NCI-H2107 (cell line): ENCODE results near the gene PTPRN2.

Experiments used
- DNase-seq: peaks from one replicate; lab custom pipeline; 2025; lab: John Stamatoyannopoulos, UW

Gene PTPRN2

DNA sequence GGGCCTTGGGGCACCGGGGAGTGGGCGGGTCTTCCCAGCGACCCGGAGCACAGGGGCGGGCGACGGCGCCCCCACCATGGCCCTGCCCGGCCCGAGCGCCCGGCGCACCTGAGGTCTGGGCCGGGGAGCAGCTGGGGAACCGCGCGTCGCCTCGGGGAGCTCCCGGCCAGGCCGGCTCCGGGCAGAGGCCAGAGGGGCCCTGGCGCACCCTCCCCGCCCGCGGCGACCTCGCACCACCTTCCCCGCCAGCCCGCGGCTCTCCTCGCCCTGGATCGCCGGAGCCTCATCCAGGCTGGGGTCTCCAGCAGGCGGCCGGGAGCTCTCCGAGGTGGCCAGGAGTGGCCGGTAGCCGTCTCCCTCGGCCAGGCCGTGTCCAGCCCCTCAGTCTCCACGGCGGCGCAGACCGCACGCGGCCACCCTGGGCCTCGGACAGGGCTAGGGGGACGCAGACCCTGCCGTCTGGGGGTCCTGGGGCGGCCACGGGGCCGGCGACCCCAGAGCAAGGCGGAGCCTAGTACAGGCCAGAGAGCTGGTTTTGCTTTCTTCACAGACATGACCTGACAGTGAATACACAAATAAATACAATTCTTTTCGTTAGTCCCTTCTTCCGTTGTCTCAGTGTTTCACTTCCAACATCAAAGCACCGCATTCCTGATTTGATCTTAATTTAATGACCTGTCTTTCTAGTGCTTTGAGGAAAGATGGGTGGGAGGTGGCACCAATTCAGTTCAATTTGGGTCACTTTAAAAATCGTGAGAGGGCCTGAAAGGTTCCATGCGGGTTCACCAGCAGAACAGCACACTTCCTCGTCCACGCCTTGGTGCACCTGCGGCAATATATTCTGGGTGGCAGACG, 893.9 kb downstream of the PTPRN2 start:
- no peak for DNase-seq

DNA sequence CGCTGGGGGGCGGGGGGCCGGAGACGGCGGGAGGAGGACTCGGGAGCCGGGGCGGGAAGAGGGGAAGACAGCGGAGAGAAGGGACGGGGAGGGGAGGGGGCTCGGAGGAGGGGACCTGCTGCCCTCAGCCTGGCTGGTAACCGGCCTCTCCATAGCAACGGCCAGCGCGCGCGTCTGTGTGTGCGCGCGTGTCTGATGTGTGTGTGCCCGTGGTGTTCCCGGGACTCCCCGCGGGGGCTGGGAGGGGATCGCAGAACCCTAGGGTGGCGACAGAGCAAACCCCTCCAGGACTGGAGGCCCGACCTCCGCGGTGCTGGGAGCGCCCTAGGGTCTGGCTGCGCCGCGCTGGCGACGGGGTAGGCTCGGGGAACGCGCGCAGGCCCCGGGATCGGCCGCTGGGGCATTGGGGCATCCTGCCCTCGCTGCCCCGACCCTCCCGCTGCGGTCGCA, 894.5 kb downstream of the PTPRN2 start:
- no peak for DNase-seq

DNA sequence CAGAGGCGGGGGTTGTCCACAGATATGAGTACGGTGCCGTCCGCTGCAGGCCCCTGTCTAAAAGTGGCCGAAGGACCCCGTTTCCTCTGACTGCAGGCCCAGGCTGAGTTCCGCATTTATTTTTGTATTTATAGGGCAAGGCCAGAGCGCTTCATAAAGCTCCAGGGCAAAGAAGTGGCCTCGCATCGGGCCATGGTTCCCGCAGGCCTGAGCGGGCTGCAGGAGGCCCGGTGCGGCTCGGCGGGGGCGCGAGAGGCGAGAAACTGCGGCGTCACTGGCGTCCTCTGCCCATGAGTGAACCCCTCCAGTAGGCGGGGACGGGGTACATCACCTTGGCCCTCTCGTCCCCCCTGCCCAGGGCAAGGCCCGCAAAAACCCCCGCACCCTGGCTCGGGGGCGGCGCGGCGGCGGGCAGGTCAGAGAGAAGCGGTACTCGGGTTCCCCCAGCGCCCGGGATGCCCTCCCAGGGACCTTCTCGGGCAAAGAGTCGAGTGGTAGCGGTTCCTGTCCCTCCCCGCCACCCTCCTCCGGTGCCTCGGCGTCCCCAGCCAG, 895.1 kb downstream of the PTPRN2 start:
- no peak for DNase-seq

DNA sequence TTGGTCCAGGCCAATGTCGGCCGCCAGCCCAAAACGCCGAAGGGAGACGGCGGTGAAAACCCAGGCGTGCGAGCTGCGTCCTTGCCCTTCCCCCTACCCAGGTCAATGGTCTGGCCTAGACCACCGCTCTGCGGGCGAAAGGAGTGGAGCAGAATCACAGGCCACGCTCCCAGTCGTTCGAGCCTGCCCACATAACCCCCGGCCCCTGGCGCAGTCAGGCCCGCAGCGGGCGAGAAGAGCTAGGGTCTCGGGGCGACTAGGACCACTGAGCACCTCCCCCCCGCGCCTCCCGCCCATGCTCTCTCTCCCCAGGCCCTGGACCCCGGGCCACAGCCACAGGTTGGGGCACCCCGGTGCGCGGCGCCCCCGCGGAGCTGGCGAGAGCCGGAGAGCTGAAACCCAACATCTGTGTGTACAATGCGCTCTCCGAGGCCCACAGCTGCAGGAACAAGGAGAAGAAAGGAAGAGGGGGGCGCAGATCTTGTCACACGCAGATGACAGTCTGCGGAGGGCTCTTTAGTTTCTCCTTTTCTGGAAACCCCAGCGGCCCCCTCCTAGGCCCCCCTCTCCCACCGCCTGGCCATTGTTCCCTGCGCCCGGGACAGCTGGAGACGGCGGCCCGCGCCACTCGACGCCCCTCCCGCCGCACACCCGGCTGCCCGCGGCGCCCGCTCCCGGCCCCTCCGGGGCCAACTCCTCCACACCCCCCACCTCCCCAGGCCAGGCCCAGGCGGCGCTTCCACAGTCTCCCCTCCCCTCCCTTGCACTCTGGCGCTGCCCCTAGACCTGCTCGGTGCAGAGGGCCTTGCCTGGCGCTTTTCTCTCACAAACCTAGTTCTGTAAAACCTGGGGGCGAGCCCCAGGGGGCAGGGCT, 895.8 kb downstream of the PTPRN2 start:
- no peak for DNase-seq

DNA sequence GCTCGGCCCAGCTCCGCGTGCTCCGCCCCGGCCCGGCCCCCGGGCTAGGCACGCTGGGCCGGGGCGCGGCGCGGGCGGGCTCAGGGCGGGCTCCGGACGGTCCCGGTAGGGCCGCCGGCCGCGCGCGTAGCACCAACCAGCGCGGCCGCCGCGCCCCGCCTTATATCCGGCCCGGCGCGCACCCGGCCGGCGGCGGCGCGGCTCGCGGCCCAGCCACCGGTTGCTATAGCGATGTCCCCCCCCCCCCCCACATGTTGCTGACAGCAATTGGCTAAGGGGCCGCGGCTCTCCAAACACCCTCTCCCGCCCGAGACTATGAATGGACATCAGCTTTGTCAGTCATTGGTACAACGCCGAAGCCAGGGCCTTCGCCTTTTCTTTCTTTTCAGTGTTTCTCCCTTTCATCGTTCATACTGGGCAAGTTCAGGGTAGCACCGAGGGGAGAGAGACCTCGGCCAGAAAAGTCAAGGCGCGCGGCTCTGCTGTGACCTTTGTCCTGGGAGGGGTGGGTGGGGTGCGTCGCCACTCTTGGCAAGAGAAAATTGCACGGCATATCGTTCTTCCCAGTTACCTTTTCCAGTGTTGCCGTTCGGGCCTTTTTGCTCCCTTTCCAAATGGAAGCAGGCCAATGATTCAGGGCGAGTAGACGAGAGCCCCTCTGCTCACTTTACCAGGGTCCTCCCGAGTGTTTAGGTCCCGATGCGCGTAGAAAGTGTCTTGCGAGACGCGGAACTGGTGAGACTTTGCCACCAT, 896.6 kb downstream of the PTPRN2 start:
- DNase-seq: no peak

DNA sequence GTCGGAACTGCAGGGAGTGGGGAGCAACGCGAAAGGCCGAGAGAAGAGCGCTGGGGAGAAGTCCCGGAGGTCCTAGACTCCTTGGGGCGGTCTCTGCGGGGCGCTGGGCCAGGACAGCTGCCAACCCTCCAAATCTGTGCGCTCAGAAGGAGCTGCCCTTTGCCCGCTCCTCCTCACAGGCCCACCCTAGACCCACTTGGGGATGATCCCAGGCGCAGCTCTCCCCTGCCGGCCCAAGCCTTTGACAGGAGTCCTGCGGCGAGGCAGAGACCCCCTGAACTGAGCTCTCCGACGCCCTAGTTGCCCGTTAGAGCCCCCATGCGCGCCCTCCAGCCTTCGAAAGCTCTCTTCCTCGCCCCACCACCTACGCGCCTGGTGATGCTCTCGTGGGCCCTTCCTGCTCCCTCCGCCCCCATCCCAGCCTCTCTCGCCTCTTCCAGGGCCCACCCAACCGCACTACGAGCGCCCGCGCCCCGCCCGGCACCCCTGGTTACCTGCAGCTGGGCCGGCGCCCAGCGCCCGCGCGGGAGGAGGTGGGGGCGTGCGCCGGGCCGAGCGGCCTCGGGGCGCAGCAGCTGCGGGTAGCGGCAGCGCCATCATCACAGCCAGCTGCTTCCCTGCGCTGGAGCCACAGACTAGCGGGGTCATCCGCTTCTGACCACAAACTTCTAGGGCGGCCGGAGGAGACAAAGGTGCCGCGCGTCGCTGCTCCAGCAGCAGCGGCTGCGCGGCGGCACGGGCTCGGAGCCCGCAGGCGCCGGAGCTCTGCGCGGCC, 897.4 kb downstream of the PTPRN2 start:
- DNase-seq: no peak

DNA sequence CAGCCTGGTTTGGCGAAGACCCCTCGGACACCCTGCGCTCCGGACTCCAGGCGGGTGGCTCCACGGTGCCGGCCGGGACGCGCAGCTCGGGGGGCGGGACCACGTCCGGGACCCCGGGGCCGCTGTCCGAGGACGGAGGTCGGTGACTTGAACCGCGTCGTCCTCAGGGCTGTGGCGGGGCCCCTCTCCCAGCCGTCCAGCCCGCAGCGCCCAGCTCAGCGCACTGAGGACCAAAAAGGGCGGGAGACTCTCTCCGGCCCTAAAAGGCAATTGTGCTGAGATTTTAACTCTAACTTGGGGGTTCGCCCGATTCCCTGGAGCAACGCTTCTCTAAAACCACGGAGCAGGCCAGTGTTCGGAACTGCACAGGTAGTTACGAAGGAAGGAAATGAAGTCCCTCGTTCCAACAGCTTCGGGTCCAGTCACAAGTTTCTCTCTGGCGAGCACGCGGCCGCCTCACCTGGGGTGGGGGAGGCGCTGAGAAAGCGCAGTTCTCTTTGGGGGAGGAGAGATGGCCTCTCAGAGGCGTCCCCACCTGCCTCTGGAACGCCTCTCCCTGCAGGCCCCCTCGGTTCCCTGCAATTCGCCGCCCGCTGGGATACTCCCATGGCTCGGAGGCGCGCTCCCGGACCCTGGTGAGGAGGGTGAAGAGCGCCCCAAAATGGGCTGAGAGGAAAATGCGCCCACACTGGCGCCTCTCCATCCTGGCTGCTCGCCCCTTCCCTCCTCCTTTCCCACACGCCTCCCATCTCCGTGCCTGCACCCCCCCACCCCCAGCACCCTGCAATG, 898.2 kb downstream of the PTPRN2 start:
- no peak for DNase-seq

DNA sequence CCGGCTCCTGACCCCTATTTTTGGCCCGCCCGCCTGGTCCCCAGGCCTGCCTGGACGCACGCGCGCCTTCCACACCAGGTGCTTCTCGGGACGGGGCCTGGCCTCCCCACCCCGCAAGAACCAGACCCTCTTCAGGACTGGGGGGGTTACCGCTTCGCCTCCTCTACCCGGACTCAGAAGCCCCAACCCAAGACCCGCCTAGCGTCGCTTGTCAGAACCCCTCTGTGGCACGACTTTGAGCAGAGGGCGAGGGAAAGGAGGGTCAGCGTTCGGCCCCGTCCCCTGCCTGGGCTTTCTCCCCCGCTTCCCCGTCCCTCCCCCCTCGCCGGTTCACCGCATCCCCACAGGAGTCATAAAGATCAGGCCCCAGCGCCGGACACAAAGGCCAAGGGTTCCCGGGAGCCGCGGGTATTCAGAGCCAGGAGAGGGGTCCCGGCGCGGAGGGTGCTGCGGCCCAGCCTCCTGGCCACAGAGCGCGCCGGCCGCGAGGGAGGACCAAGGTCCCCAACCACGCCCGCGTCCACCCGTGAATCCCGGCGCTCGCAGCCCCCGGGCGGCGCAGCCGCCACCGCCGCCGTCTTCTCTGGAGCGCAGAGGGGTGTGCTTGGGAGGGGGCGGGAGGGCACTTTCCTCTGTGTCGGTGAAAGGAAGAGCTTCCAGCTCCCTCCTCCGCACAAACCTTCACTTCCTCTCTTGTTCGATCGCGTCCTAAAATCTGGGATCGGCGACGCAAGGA, 898.9 kb downstream of the PTPRN2 start:
- no peak for DNase-seq

DNA sequence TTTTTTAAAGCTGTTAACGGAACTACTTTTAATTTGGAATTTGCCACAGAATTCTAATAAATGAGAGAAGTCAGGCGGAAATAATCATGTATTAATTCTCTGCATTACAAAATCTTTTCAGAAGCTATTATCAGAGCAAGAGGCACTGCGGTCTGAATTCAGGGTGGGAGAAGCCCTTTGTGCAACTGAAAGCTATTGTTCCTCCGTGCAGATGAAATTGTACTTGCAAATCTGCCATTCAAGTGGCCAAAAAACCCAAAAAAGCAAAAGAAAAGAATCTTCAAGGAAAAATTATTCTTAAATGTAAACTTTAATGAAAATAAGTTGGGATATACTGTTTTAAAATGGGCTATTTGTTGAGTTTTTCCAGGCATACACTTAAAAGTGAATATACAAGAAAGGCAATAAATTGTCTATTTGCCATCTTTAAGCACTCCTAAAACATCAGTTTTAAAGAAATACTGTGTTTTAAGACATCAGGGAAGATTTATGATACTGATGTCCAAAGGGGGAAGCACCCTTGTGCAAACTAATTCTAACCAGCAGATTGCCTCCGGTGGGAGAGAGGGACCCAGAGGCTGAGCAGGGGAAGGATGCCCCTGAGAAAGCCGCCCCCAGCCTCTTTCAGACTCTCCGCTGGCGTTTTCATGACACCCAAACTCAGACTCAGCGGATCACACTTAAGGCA, 899.6 kb downstream of the PTPRN2 start:
- DNase-seq: no peak

DNA sequence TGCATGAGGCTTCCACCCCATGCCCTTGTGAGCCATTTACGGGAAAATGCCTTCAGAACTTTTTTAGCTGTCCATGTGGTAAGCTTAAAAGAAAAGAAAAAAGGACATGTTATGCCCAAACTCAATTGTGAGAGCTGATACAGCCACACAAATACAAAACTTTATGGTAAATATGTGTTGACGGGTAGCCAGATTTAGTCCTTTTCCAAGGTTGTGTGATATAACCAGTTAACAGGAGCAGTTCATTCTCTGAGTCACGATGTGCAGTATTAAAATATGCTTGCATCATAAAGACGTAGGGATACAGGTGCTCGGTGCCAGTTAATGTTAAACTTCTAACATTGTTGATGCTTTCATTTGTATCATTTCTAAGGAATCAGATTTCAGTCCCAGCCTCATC, 900.5 kb downstream of the PTPRN2 start:
- no peak for DNase-seq

DNA sequence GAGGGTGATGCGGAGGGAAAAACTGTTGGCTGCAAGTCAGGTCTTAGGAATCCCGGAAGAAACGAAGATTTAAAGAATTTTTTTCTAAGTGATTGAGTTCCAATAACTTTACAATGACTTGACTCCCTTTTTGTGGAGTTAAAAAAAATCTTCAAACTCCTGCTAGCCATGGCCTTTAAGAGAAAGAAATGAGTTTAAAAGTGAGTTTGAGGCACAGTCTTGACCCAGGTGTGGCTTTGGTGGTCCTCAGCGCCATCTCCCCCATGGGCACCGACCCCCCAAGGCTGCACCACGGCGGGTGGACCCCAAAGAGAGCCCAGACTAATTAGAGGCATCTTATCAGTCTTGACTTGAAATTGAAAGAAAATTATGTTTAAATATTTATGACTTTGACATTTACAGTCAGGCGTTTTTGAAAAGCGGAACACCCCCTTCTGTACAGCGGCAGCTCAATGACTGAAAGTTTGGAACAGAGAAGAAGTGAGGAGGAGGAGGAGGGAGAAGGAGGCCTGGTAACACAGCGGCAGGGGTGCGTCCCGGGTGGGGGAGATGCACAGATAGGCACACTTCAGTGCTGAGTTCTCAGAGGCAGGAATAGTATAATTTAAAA, 901.2 kb downstream of the PTPRN2 start:
- DNase-seq: no peak

DNA sequence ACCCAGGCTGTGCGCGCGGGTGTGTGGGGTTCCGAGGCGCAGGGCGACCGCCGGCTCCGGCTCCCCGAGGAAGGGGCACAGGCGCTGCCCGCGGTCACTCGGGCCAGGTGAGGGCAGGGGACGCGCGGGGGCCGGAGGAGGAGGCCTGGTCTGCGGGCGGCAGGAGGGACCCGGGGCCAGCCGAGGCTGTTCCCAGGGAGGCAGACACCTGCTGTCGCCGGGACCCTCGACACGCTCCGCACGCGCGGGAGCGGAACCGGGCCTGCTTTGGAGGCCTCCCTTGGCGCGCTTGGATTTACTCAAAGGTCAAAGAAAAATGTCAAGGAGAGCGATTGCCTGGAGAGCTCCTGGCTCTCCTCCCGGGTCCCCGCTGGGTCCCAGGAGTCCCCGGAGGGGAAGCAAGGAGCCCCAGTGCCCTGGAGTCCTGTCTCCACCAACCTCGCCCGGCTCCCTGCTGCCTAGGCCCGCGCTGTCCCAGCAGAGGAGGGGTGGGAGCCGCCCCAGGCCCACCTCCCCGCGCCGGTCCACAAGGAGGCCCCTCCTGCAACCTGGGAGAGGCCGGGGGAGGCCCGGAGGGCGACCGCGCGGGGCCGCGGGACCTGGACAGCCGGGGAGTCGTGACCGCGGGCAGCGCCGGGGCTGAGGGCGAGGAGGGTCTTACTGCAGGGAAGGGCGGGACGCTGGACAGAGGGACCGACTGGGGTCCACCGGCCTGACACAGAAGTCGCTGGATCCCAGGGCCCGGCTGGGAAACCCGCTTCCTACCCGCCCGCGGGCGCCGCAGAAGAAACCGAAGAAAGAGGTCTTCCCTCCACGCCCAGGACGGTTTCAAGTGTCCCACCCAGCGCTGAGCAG, 902.0 kb downstream of the PTPRN2 start:
- DNase-seq: no peak

DNA sequence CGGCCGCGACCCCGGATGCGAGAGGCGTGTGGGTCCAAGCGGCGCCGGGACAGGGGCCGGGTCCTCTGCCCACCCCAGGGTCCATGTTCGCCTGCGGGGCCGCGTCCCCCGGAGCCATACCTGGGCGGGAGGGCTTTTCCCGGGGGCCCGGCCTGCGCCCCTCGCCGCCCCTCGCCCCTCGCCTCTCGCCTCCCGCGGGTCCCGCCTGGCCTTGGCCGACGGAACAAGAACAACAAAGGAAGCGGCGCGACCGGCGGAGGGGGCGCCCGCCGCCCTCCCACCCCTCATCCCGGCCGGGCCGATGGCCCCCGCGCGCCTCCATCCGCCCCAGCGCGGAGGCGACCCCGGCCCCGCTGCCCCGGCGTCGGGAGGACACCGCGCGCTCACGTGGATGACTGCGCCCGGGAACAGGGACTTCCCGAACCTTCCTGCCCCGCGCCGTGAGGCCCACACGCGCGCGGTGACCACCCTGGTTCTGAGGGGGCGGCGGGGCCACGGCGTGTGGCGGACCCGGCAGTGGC, 902.7 kb downstream of the PTPRN2 start:
- DNase-seq: no peak

DNA sequence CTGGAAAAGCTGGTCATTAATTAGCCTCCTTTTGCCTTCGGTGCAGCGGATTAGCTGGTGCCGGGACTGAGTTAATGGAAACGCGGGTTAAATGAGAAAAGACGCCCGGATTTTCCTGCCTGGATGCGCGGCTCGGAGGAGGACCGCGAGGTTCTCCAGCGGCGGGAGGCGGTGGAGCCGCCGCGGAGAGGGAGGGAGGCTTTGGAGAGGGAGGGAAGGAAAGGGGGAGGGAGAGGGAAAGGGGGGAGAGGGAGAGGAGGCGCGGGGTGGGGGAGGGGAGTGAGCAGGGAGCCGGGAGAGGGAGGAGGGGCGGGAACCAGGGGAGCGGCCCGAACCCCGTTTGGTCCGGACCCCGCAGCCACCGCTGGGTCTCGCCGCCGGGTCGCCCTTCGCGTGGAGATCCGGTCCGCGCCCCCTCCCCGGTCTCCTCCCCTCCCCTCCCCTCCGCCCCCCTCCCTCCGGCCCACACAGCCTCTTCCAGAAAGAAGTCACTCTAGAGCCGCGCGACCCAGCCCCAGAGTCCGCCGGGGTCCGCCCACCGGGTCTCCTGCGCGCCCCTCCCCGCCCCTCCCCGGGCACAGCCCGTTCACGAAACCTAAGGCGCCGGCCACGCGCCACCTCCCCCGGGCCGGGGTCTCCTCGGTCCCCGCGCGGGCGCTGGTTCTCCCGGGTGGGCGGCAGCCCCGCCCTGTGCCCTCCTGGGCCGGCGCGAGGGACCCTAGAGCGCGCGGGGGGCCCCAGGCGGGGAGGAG, 903.3 kb downstream of the PTPRN2 start:
- no peak for DNase-seq

DNA sequence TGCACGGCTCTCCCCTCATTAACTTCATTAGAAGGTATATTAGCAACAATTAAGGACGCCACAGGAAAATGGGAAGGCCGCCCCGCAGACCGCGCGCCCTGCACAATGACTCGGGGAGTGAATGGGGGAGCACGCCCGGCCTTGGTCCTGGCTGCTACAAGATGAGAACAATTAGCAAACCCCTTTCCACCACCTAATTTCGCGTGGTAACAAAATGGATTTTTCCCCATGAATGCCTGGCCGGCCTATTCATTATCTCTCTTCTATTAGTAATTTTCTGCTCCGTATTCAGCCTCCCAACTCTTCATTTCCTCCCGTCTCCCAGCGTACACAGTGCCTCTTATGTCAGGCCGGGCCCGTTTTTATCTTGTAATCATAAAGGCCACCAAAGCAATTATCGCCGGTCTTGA, 903.9 kb downstream of the PTPRN2 start:
- no peak for DNase-seq

DNA sequence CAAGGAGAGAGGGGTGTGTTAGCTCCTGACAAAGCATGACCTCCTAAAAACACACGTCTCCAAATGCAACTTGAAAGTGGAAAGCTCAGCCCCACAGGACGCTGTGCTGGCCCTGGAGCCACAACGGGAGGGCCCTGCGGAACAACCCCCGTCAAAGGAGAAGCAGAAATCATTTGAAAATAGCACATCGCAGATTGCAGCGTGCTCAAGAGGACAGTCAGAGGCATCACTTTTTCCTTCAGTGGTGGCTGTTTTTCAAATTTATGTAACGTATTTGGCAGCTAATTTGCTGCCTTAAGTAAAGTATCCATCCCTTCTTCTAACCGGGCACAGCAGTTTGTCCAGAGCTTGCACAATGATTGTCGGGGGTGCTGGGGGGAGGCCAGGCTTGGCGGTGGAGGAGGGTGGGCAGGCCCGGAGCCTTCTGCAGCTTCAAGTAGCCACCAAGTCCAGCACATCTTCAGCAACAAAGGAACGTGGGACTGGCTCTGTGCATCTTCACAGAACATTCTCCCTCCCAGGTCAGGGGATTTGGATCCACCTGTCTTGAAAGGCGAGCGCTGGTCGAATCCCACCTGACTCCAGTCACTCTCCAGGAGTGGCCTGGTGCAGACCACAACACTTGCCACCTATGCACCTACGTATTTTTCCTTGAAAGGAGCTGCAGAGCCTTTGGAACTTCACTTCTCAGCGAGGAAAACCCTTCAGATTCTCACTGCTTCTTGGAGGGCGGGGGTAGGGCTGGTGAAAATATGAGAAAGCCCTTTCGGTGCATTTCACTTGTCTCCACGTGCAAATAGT, 904.5 kb downstream of the PTPRN2 start:
- no peak for DNase-seq
